HepG2 (cell line): Measurements from ENCODE around the gene ACSL3. TPM values are rescaled to one million over a fixed set of nuclear protein-coding genes. Genes with fewer than 3 reads are reported as not detected.
A peak's percentile ranks its signal among the peaks of the same experiment; 100 is the strongest.

Source experiments
- ADNP ChIP-seq: sonication (generic); formaldehyde crosslinking; IDR thresholded peaks from 2 replicates; pipeline ENCODE4 v1.4.0; 2020; ENCODE audit warnings: missing genetic modification reagents
- EED ChIP-seq: sonication (generic); formaldehyde crosslinking; IDR thresholded peaks from 2 replicates; pipeline ENCODE4 v1.5.0; 2020; ENCODE audit warnings: mild to moderate bottlenecking, missing genetic modification reagents
- HDAC6 ChIP-seq: fragments of 200-600 bp; sonication (generic); IDR thresholded peaks from 2 replicates; pipeline ENCODE4 v1.7.0; 2017; ENCODE audit warnings: mild to moderate bottlenecking, antibody characterized with exemption, low read length, low read depth
- KIAA2018 ChIP-seq: sonication (generic); formaldehyde crosslinking; IDR thresholded peaks from 2 replicates; pipeline ENCODE4 v1.5.0; 2020; ENCODE audit warnings: mild to moderate bottlenecking, missing genetic modification reagents, borderline replicate concordance
- MEIS1 ChIP-seq: sonication (generic); formaldehyde crosslinking; IDR thresholded peaks from 2 replicates; pipeline ENCODE4 v1.9.0; 2021; ENCODE audit warnings: mild to moderate bottlenecking, missing genetic modification reagents, moderate library complexity, borderline replicate concordance
- NFIC ChIP-seq: IDR thresholded peaks from 2 replicates; pipeline ENCODE4 v1.6.1; 2012; ENCODE audit warnings: mild to moderate bottlenecking, low read length, inconsistent platforms
- SOX13 ChIP-seq, 3 experiments: fragments of 450-650 bp in 1 of 3; sonication (generic) in 1 of 3; formaldehyde crosslinking in 1 of 3; IDR thresholded peaks in 2 of 3; conservative IDR thresholded peaks in 1 of 3; 2 replicates each; pipeline versions ENCODE4 v1.5.0 to v1.6.1; 2016 to 2020; ENCODE audit warnings: antibody characterized with exemption in 1 of 3, mild to moderate bottlenecking in 1 of 3, missing compliant biosample characterization in 1 of 3, missing genetic modification reagents in 1 of 3, moderate library complexity in 1 of 3
- SRSF4 ChIP-seq: fragments of 200-400 bp; formaldehyde crosslinking; IDR thresholded peaks from one replicate; pipeline ENCODE4 v1.6.1; 2018; ENCODE audit warnings: mild to moderate bottlenecking, low read depth, low read length, moderate library complexity; ENCODE audit not compliant: poor library complexity, severe bottlenecking
- ZNF446 ChIP-seq: sonication (generic); formaldehyde crosslinking; IDR thresholded peaks from 2 replicates; pipeline ENCODE4 v1.5.0; 2020; ENCODE audit warnings: mild to moderate bottlenecking, missing genetic modification reagents
- ZNF639 ChIP-seq: conservative IDR thresholded peaks from 2 replicates; pipeline ENCODE4 v1.6.1; 2018; ENCODE audit warnings: missing genetic modification reagents
- ZNF740 ChIP-seq: sonication (generic); formaldehyde crosslinking; IDR thresholded peaks from 2 replicates; pipeline ENCODE4 v1.4.0; 2020; ENCODE audit warnings: missing genetic modification reagents
- ZZZ3 ChIP-seq: sonication (generic); formaldehyde crosslinking; IDR thresholded peaks from 2 replicates; pipeline ENCODE4 v1.4.0; 2020; ENCODE audit warnings: missing genetic modification reagents, mild to moderate bottlenecking, borderline replicate concordance
- polyA plus RNA-seq, 8 experiments: library from polyadenylated mRNA; depleted of rRNA in 3 of 8; stranded (reverse) in 7 of 8; unstranded in 1 of 8; fragments of >200 nt; fragmentation: Illumina TruSeq in 4 of 8; extraction: Trizol in 4 of 8; gene quantifications; 2 replicates each; pipeline versions ENCODE4 v1.2.1 to v1.2.3, GENCODE V29; 2011 to 2016; ENCODE audit warnings: low read depth in 4 of 8, missing spikeins in 1 of 8, mixed read lengths in 1 of 8; ENCODE audit not compliant: insufficient read depth in 1 of 8
- total RNA-seq, 5 experiments: library from RNA; depleted of rRNA; stranded (reverse); fragments of >200 nt; fragmentation: Illumina TruSeq; extraction: Trizol; gene quantifications; 2 replicates each; pipeline ENCODE4 v1.2.3, GENCODE V29; 2016; ENCODE audit warnings: low read depth in 1 of 5
- TF ChIP-seq, protein P1 (sequence below): sonication (generic); formaldehyde crosslinking; IDR thresholded peaks from 2 replicates; pipeline ENCODE4 v1.4.0; 2020; ENCODE audit warnings: mild to moderate bottlenecking, missing genetic modification reagents
- TF ChIP-seq, protein P2 (sequence below), 2 experiments: fragments of 450-650 bp in 1 of 2; sonication (generic) in 1 of 2; formaldehyde crosslinking; IDR thresholded peaks; 2 replicates each; pipeline versions ENCODE4 v1.5.0 to v1.8.0; 2020 to 2022; ENCODE audit warnings: mild to moderate bottlenecking in 1 of 2, missing genetic modification reagents in 1 of 2
- TF ChIP-seq, protein P3 (sequence below): sonication (generic); formaldehyde crosslinking; conservative IDR thresholded peaks from 2 replicates; pipeline ENCODE4 v1.8.0; 2022; ENCODE audit warnings: missing genetic modification reagents

ACSL3 gene
- total and polyA plus RNA-seq, 2 of the 13 experiments (the other 11 are each of a cell fraction or from before 2014, with no cell fraction given): 305 to 365 TPM

DNA sequence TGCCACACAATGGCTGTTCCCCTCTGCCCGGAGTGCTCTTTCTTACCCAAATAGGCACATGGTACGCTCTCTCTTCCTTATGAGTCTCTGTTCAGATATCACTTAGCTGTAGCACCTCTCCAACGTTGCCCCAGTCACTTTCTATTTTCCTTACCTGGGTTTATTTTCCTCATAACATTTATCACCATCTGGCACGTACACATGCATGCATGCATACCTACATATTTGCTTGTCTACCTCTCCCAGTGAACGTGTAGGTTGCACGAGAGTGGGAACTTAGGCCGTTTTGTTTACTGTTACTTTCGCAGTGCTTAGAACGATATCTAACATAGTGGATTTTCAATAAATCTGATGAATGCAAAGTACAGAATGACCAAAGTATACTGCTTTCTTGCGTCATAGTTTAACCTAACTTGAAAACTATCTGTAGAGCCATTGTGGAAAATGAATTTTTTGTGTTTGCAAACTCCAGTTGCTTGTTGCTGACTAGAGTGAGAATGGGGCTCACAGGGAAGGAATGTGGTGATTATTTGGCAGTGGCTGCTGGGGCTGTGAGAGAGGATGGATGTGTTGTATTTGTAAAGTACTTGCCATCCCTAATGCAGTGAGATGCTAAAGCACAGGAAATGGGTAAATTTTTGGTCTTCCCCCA is 47.1 kb downstream of the ACSL3 start (continued):
- TF ChIP-seq SRSF4 (no peak), SOX13 (IDR thresholded peaks at IDR 0.05) (no peak), SOX13 (CRISPR knock-in tag; conservative IDR thresholded peaks at IDR 0.05 in 1 of 2, IDR thresholded peaks at IDR 0.05 in 1 of 2) (peak in 1 of 2 experiments; percentile 40; a peak in 1 of 4 replicates), EED (no peak), NFIC (no peak; the same call in 1 of the 2 replicates), MEIS1 (no peak), HDAC6 (no peak), KIAA2018 (CRISPR knock-in tag) (no peak), ZNF740 (CRISPR knock-in tag) (no peak), ADNP (CRISPR knock-in tag) (no peak), ZNF639 (CRISPR knock-in tag) (no peak), ZNF446 (CRISPR knock-in tag) (no peak), ZZZ3 (CRISPR knock-in tag) (no peak)
- TF ChIP-seq, protein P1, sequence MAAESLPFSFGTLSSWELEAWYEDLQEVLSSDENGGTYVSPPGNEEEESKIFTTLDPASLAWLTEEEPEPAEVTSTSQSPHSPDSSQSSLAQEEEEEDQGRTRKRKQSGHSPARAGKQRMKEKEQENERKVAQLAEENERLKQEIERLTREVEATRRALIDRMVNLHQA (CRISPR knock-in tag): no peak
- TF ChIP-seq, protein P2, sequence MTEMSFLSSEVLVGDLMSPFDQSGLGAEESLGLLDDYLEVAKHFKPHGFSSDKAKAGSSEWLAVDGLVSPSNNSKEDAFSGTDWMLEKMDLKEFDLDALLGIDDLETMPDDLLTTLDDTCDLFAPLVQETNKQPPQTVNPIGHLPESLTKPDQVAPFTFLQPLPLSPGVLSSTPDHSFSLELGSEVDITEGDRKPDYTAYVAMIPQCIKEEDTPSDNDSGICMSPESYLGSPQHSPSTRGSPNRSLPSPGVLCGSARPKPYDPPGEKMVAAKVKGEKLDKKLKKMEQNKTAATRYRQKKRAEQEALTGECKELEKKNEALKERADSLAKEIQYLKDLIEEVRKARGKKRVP (CRISPR knock-in tag; IDR thresholded peaks at IDR 0.05): peak in 1 of 2 experiments; percentile 92; a peak in 2 of 4 replicates
- TF ChIP-seq, protein P3, sequence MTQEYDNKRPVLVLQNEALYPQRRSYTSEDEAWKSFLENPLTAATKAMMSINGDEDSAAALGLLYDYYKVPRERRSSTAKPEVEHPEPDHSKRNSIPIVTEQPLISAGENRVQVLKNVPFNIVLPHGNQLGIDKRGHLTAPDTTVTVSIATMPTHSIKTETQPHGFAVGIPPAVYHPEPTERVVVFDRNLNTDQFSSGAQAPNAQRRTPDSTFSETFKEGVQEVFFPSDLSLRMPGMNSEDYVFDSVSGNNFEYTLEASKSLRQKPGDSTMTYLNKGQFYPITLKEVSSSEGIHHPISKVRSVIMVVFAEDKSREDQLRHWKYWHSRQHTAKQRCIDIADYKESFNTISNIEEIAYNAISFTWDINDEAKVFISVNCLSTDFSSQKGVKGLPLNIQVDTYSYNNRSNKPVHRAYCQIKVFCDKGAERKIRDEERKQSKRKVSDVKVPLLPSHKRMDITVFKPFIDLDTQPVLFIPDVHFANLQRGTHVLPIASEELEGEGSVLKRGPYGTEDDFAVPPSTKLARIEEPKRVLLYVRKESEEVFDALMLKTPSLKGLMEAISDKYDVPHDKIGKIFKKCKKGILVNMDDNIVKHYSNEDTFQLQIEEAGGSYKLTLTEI (CRISPR knock-in tag): no peak
